Muscle of arm (tissue), 12 donors: ENCODE results near the gene KCTD16. TPM values are rescaled to one million over a fixed set of nuclear protein-coding genes. Genes with fewer than 3 reads are reported as not detected.

Experiments
- DNase-seq: peaks from one replicate; pipeline ENCODE4 v3.0.0-alpha.2; 2013
- polyA plus RNA-seq, 12 donors: library from polyadenylated mRNA; unstranded; fragments of 120-200 nt; gene quantifications; one replicate each; pipeline ENCODE4 v1.2.1, GENCODE V29; 2013; ENCODE audit not compliant: insufficient read length in 12 of 12

Gene KCTD16
- polyA plus RNA-seq, 12 donors, result 0.04 to 0.17 (median 0.09) TPM; not detected in 2

- no peak for DNase-seq
Measured at GRCh38 chr5:144460600-144460999, 289.9 kb downstream of the KCTD16 start.

GRCh38 chr5:144462577-144462976, 291.9 kb downstream of the KCTD16 start:
- DNase-seq, result no peak

- no peak for DNase-seq
Measured at GRCh38 chr5:144463481-144464223, 293.0 kb downstream of the KCTD16 start.

GRCh38 chr5:144464306-144464705, 293.6 kb downstream of the KCTD16 start:
- DNase-seq, result no peak

- no peak for DNase-seq
Measured at GRCh38 chr5:144465441-144465840, 294.8 kb downstream of the KCTD16 start.

GRCh38 chr5:144467792-144468191, 297.1 kb downstream of the KCTD16 start:
- DNase-seq, result no peak

GRCh38 chr5:144468571-144468970, 297.9 kb downstream of the KCTD16 start:
- peak; percentile 27 for DNase-seq

GRCh38 chr5:144469106-144469505, 298.4 kb downstream of the KCTD16 start:
- no peak for DNase-seq

- no peak for DNase-seq
Measured at GRCh38 chr5:144472221-144472620, 301.5 kb downstream of the KCTD16 start.

GRCh38 chr5:144473650-144474049, 303.0 kb downstream of the KCTD16 start:
- no peak for DNase-seq

GRCh38 chr5:144478565-144478964, 307.9 kb downstream of the KCTD16 start:
- DNase-seq, result no peak

GRCh38 chr5:144481861-144482260, 311.2 kb downstream of the KCTD16 start:
- DNase-seq, result no peak

- DNase-seq, result no peak
Measured at GRCh38 chr5:144484124-144484897, 313.6 kb downstream of the KCTD16 start.

GRCh38 chr5:144485540-144485939, 314.9 kb downstream of the KCTD16 start:
- DNase-seq, result no peak

- DNase-seq, result no peak
Measured at GRCh38 chr5:144487207-144487606, 316.5 kb downstream of the KCTD16 start.

GRCh38 chr5:144487761-144488160, 317.1 kb downstream of the KCTD16 start:
- no peak for DNase-seq

GRCh38 chr5:144503123-144503522, 332.4 kb downstream of the KCTD16 start:
- DNase-seq, result no peak

- DNase-seq, result no peak
Measured at GRCh38 chr5:144504929-144505577, 334.4 kb downstream of the KCTD16 start.

GRCh38 chr5:144510845-144511579, 340.3 kb downstream of the KCTD16 start:
- DNase-seq, result no peak

- no peak for DNase-seq
Measured at GRCh38 chr5:144511580-144512072, 341.0 kb downstream of the KCTD16 start.

GRCh38 chr5:144522698-144523097, 352.0 kb downstream of the KCTD16 start:
- DNase-seq, result no peak

GRCh38 chr5:144525000-144525399, 354.3 kb downstream of the KCTD16 start:
- DNase-seq, result no peak
